Activated gamma-delta T cell treated with Interleukin-2 at 50 U/mL for 16 hours (primary cell): ENCODE measurements around the gene CFAP69.
"Not testable (repeated sequence)": the region's sequence is repeated elsewhere in the genome, so short reads cannot be mapped to it uniquely, and the experiment has no call there.

Experiments
- DNase-seq: peaks from one replicate; pipeline ENCODE4 v3.0.0-alpha.2; 2020

CFAP69 gene

GRCh38 chr7:90236721-90237289, 8.2 kb upstream of the CFAP69 start:
- DNase-seq, result no peak

GRCh38 chr7:90238022-90238421, 7.0 kb upstream of the CFAP69 start:
- no peak for DNase-seq

GRCh38 chr7:90238583-90238982, 6.4 kb upstream of the CFAP69 start:
- no peak for DNase-seq

- no peak for DNase-seq
Observed at GRCh38 chr7:90239050-90239449, 5.9 kb upstream of the CFAP69 start.

- no peak for DNase-seq
Observed at GRCh38 chr7:90239625-90240228, 5.2 kb upstream of the CFAP69 start.

- no peak for DNase-seq
Observed at GRCh38 chr7:90242369-90243168, 2.4 kb upstream of the CFAP69 start.

- DNase-seq, result no peak
Observed at GRCh38 chr7:90243556-90243955, 1.4 kb upstream of the CFAP69 start.

- DNase-seq, result no peak
Observed at GRCh38 chr7:90244565-90244908, 437 bp upstream of the CFAP69 start.

- DNase-seq, result no peak
Observed at GRCh38 chr7:90246171-90246570, 1.2 kb downstream of the CFAP69 start.

GRCh38 chr7:90248706-90249105, 3.7 kb downstream of the CFAP69 start:
- DNase-seq, result no peak

GRCh38 chr7:90250601-90251303, 5.8 kb downstream of the CFAP69 start:
- DNase-seq, result no peak

- DNase-seq, result no peak
Observed at GRCh38 chr7:90251304-90251635, 6.3 kb downstream of the CFAP69 start.

GRCh38 chr7:90256011-90256410, 11.0 kb downstream of the CFAP69 start:
- DNase-seq, result not testable (repeated sequence)

GRCh38 chr7:90256778-90257177, 11.8 kb downstream of the CFAP69 start:
- no peak for DNase-seq

- no peak for DNase-seq
Observed at GRCh38 chr7:90261441-90261840, 16.5 kb downstream of the CFAP69 start.

GRCh38 chr7:90262438-90262837, 17.5 kb downstream of the CFAP69 start:
- DNase-seq, result no peak

- DNase-seq, result no peak
Observed at GRCh38 chr7:90266808-90267207, 21.8 kb downstream of the CFAP69 start.

GRCh38 chr7:90267263-90267858, 22.4 kb downstream of the CFAP69 start:
- DNase-seq, result no peak

GRCh38 chr7:90269163-90269562, 24.2 kb downstream of the CFAP69 start:
- DNase-seq, result no peak

- no peak for DNase-seq
Observed at GRCh38 chr7:90270431-90271178, 25.6 kb downstream of the CFAP69 start.

- DNase-seq, result no peak
Observed at GRCh38 chr7:90271753-90272152, 26.8 kb downstream of the CFAP69 start.

GRCh38 chr7:90272242-90272641, 27.3 kb downstream of the CFAP69 start:
- no peak for DNase-seq

- no peak for DNase-seq
Observed at GRCh38 chr7:90274161-90274560, 29.2 kb downstream of the CFAP69 start.
